Measurements from ENCODE around the gene MAP3K2.

DNA sequence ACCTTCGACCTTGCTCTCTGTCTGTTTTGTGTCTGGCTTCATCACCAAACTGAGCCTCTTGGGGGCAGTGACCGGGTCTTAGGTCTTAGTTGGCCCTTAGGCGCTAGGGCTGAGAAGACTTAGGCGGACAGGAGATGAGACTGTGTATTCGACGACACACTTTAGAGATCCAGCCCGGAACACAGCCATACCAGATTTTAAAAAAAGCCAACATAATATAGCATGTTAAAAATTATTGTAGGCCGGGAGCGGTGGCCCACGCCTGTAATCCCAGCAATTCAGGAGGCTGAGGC, 21.0 kb upstream of the MAP3K2 start:
- TF ChIP-seq ZNF350 (tag by site-specific recombination; IDR thresholded peaks at IDR 0.05) (no peak), ZNF398 (tag by site-specific recombination; IDR thresholded peaks at IDR 0.05) (no peak), KLF10 (tag by site-specific recombination; IDR thresholded peaks at IDR 0.05) (no peak), RBAK (tag by site-specific recombination; IDR thresholded peaks at IDR 0.05) (no peak), ZNF10 (tag by site-specific recombination; IDR thresholded peaks at IDR 0.05) (no peak), ZNF140 (tag by site-specific recombination; IDR thresholded peaks at IDR 0.05) (no peak), ZNF311 (tag by site-specific recombination; IDR thresholded peaks at IDR 0.05; ENCODE audit: borderline replicate concordance) (no peak), ZNF621 (tag by site-specific recombination; IDR thresholded peaks at IDR 0.05) (no peak), ZNF544 (tag by site-specific recombination; IDR thresholded peaks at IDR 0.05) (no peak), ZNF777 (tag by site-specific recombination; IDR thresholded peaks at IDR 0.05; ENCODE audit: borderline replicate concordance) (no peak)
- TF ChIP-seq, protein P1, sequence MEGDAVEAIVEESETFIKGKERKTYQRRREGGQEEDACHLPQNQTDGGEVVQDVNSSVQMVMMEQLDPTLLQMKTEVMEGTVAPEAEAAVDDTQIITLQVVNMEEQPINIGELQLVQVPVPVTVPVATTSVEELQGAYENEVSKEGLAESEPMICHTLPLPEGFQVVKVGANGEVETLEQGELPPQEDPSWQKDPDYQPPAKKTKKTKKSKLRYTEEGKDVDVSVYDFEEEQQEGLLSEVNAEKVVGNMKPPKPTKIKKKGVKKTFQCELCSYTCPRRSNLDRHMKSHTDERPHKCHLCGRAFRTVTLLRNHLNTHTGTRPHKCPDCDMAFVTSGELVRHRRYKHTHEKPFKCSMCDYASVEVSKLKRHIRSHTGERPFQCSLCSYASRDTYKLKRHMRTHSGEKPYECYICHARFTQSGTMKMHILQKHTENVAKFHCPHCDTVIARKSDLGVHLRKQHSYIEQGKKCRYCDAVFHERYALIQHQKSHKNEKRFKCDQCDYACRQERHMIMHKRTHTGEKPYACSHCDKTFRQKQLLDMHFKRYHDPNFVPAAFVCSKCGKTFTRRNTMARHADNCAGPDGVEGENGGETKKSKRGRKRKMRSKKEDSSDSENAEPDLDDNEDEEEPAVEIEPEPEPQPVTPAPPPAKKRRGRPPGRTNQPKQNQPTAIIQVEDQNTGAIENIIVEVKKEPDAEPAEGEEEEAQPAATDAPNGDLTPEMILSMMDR (tag by site-specific recombination; IDR thresholded peaks at IDR 0.05) = no peak
- TF ChIP-seq, protein P2, sequence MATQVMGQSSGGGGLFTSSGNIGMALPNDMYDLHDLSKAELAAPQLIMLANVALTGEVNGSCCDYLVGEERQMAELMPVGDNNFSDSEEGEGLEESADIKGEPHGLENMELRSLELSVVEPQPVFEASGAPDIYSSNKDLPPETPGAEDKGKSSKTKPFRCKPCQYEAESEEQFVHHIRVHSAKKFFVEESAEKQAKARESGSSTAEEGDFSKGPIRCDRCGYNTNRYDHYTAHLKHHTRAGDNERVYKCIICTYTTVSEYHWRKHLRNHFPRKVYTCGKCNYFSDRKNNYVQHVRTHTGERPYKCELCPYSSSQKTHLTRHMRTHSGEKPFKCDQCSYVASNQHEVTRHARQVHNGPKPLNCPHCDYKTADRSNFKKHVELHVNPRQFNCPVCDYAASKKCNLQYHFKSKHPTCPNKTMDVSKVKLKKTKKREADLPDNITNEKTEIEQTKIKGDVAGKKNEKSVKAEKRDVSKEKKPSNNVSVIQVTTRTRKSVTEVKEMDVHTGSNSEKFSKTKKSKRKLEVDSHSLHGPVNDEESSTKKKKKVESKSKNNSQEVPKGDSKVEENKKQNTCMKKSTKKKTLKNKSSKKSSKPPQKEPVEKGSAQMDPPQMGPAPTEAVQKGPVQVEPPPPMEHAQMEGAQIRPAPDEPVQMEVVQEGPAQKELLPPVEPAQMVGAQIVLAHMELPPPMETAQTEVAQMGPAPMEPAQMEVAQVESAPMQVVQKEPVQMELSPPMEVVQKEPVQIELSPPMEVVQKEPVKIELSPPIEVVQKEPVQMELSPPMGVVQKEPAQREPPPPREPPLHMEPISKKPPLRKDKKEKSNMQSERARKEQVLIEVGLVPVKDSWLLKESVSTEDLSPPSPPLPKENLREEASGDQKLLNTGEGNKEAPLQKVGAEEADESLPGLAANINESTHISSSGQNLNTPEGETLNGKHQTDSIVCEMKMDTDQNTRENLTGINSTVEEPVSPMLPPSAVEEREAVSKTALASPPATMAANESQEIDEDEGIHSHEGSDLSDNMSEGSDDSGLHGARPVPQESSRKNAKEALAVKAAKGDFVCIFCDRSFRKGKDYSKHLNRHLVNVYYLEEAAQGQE (tag by site-specific recombination; IDR thresholded peaks at IDR 0.05) = no peak
